GM12874 (cell line): Measurements from ENCODE around the gene BCDIN3D.

Source experiments
- CTCF ChIP-seq: IDR thresholded peaks from 2 replicates; pipeline ENCODE4 v1.5.1; 2011; ENCODE audit warnings: low read depth, mild to moderate bottlenecking, control low read depth, low read length, moderate library complexity; ENCODE audit not compliant: insufficient read depth

Gene BCDIN3D

GRCh38 chr12:49842519-49843352 lies at the start of gene BCDIN3D:
BCDIN3D (minus strand) TSS chr12:49843106; CDS start chr12:49843087, 19 bp downstream.
- TF ChIP-seq CTCF, result no peak

- no peak for TF ChIP-seq CTCF
Observed at GRCh38 chr12:49892084-49892731, 49.3 kb upstream of the BCDIN3D start.

- no peak for TF ChIP-seq CTCF
Observed at GRCh38 chr12:49891476-49891875, 48.6 kb upstream of the BCDIN3D start.

- TF ChIP-seq CTCF, result no peak
Observed at GRCh38 chr12:49891012-49891411, 48.1 kb upstream of the BCDIN3D start.

- TF ChIP-seq CTCF, result no peak
Observed at GRCh38 chr12:49890096-49890461, 47.2 kb upstream of the BCDIN3D start.

- no peak for TF ChIP-seq CTCF
Observed at GRCh38 chr12:49889361-49890095, 46.6 kb upstream of the BCDIN3D start.
